ENCODE measurements around the gene S100A2.

DNA sequence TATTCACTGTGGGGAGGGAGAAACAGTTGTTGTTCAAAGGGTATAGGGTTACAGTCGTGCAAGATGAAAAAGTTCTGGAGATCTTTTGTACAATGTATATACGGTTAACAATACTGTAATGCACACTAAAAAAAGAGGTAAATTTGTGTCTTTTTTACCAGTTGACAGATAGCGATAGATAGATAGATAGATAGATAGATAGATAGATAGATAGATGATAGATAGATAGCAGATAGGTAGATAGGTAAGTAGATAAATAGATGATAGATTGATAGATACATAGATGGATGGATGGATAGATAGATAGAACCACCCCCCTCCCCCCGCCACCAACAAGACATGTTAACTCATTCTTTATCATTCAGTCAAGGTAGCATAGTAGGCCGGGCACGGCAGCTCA is 37.1 kb upstream of the S100A2 start:
- TF ChIP-seq, protein P1, sequence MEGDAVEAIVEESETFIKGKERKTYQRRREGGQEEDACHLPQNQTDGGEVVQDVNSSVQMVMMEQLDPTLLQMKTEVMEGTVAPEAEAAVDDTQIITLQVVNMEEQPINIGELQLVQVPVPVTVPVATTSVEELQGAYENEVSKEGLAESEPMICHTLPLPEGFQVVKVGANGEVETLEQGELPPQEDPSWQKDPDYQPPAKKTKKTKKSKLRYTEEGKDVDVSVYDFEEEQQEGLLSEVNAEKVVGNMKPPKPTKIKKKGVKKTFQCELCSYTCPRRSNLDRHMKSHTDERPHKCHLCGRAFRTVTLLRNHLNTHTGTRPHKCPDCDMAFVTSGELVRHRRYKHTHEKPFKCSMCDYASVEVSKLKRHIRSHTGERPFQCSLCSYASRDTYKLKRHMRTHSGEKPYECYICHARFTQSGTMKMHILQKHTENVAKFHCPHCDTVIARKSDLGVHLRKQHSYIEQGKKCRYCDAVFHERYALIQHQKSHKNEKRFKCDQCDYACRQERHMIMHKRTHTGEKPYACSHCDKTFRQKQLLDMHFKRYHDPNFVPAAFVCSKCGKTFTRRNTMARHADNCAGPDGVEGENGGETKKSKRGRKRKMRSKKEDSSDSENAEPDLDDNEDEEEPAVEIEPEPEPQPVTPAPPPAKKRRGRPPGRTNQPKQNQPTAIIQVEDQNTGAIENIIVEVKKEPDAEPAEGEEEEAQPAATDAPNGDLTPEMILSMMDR (IDR thresholded peaks at IDR 0.05; ENCODE audit: low read depth, low read length): no peak
- no peak for TF ChIP-seq EZH2phosphoT487 (IDR thresholded peaks at IDR 0.05; ENCODE audit: low read depth)

Data from OCI-LY3 (cell line).